ENCODE results near the gene CARD18.

Gene CARD18, protein sequence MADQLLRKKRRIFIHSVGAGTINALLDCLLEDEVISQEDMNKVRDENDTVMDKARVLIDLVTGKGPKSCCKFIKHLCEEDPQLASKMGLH

GRCh38 chr11:105139669-105140068 is at the start of gene CARD18:
Gene CARD18, minus strand, starts transcription at chr11:105139769. Its CDS starts 43 bp downstream, at chr11:105139726.
- DNase-seq = no peak

GRCh38 chr11:105183987-105184386 is 44.4 kb upstream of the CARD18 start:
- DNase-seq = no peak

DNA sequence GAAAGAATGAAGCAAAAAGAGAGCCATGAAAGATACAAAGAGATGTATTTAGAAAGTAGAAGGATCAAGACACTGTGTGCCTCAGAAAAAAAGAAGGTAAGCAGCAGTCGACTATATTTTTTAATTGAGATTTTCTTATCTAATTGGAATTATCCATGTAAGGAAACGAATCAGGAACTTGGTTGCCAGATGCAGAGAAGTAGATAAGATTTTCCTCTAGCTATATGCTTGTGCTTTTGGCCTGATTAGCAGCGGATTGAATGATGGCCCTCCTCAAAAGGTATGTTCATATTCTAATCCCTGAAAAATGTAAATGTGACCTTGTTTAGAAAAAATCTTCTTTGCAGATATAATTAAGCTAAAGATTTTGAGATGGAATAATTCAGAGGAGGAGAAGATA is 43.9 kb upstream of the CARD18 start:
- DNase-seq = no peak

DNA sequence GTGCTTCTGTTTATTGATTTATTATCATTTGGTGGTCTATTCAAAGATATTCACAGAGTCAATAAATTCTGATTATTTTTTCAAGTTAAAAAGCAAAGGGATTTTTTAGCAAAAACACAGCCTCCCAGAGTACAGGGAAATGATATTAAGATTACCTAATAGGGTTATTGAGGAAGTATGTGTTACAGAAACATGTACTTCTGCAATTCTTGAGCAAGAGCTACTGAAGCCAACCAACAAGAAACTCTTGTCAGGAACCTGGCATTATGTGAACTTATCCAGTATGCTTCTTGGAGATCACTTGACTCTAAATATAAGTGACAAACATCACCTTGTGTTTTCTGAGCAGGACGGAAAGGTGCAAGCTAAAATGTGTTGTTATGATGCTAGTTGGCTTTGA is 42.0 kb upstream of the CARD18 start:
- no peak for DNase-seq

DNA sequence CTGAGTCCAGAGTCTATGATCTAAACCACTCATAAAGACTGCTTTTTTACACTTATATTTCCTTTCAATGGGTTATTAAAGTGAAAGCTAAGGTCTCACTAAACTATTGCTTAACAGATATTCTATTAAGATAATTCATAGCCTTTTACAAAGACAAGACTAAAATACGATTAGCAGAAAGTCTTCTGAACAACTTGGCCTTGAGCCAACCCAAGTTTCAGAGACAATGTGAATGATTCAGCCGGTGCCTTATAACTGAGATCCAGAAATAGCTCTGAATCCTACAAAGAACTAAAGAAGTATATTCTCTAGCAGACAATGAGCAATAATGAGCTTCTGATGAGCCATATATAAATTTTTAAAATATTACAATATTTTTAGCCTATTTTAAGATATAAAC is 41.5 kb upstream of the CARD18 start:
- DNase-seq = no peak

DNA sequence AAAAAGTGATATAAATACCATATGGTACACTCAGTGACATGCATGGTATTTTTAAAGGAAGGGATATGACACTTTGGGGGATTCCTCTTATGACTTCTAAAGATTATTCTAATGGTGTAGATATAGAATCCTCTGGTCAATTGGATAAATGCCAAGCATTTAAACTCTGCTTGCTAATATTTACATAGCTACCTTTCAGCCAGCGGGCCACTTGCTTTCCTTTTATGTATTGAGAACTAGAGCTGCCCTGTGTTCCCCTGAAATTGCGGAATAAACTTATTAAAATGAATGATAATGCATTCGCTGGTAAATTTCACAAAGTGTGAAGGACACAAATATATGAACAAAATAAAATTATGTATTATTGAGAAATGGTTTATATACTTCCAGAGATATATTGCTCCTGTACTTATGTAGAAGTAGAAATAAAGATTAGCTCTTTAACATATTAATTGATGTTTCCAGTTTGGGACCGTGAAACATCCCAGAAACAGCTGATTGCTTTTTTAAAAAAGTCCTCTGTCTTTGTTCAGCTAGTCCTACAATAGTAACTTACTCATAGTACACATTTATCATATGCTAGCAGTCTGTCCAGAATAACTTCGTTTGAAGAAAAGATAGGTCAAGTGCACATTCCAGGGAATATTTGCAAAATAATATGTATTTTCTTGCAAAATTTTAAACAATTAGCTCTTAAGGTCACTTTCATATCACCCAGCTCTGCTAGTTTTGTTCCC is 40.1 kb upstream of the CARD18 start:
- no peak for DNase-seq

DNA sequence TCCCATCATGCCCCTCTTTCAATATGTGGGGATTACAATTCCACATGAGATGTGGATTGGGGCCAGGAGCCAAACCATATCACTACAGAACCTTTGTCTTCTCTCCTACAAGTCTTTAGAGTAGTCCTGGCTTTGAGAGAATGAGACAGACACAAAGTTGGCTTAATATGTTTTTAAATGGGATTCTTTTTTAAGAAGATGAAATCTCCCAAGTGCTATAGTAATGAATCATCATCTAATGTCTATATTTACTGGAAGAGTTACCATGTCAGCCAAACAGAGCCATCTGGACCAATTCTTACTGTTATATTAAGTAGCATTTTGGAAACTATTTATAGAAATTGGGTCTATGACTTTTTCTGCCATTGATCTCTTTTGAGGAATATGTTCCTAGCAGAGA is 38.1 kb upstream of the CARD18 start:
- DNase-seq = no peak

- no peak for DNase-seq
These were observed 28.9 kb upstream of the CARD18 start for GRCh38 chr11:105168457-105168856.

- DNase-seq = no peak
These were observed 27.7 kb upstream of the CARD18 start for GRCh38 chr11:105167244-105167643.

GRCh38 chr11:105164208-105164607 is 24.6 kb upstream of the CARD18 start:
- DNase-seq = no peak

GRCh38 chr11:105162506-105162905 is 22.9 kb upstream of the CARD18 start:
- DNase-seq = no peak

DNA sequence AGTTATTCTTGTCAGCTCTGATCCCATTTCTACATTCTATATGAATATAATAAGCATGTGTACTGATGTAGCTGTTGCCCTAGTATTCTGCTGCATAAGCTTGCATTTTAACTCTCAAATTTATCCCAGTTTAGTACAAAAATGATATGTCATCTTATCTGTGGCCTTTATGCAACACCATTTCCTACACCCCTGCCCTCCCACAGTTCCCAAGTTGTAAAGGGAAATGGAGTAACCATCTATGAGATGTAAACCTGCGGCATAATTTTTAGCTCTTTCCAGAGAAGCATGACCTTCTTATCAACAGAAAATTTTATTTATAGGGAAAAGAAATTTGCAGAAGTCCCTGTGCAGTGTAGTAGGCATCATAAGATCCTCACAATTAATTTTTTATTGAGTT is 18.9 kb upstream of the CARD18 start:
- no peak for DNase-seq

- no peak for DNase-seq
These were observed 17.2 kb upstream of the CARD18 start for GRCh38 chr11:105156720-105157119.

- DNase-seq = no peak
These were observed 16.7 kb upstream of the CARD18 start for GRCh38 chr11:105156231-105156630.

- DNase-seq = no peak
These were observed 16.1 kb upstream of the CARD18 start for GRCh38 chr11:105155679-105156078.

DNA sequence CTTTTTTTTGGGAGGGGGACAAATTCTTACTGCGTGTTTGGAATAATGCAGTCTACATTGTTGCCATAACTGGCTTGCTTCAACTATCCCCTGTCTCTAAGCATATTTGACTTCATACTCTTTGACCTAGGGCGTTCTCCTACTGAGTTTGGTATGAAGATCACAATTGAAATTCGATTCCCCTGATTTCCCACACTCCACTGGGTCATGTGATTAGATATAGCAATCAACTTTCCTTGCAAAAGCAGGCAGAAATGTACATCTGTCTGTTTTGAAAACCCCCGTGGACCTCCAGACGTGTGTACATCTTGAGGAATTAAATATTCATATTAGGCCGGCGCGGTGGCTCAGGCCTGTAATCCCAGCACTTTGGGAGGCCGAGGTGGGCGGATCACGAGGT is 13.8 kb upstream of the CARD18 start:
- no peak for DNase-seq

- DNase-seq = no peak
These were observed 13.0 kb upstream of the CARD18 start for GRCh38 chr11:105152560-105152959.

DNA sequence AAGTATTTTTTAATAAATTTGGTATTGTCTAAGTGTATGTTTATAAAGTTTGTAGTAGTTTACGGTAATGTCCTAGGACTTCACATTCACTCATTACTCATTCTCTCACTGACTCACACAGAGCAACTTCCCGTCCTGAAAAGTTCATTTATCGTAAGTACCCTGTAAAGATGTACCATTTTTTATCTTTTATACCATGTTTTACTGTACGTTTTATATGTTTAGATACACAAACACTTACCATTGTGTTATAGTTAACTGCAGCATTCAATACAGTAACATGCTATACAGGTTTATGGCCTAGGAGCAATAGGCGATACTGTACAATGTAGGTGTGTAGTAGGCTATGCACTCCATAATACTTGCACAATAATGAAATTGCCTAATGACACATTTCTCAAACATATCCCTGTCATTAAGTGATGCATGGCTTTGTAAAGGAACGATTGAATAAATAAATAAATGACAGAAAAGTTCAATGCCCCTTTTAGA is 12.5 kb upstream of the CARD18 start:
- DNase-seq = no peak

GRCh38 chr11:105149477-105149876 is 9.9 kb upstream of the CARD18 start:
- no peak for DNase-seq

- DNase-seq = no peak
These were observed 8.7 kb upstream of the CARD18 start for GRCh38 chr11:105148241-105148640.

GRCh38 chr11:105144887-105145286 is 5.3 kb upstream of the CARD18 start:
- DNase-seq = no peak

- DNase-seq = no peak
These were observed 2.6 kb upstream of the CARD18 start for GRCh38 chr11:105142167-105142566.

- no peak for DNase-seq
These were observed 2.3 kb downstream of the CARD18 start for GRCh38 chr11:105137286-105137685.

DNA sequence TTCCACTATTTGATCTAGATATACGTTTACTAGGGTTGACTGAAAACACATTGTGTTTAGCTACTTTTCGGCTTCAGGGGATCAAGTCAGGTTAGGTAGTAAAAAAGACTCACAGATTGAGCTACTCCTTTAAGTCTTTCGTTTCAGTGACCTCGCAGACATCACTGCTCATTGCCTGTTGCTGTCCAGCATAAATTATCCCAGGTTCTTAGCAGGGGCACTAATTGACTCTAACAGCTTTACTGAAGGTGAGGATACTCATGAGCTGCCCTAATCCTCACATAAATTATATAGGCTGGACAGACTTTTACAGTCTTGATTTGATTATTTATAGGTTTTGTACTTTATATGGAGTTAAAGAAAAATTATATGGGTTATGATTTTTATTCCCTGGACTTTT is 3.7 kb downstream of the CARD18 start:
- DNase-seq = no peak

Data from DMS79 treated with DMSO at 0.1 percent for 48 hours (cell line).